ENCODE results near the gene RUSC1.
"Not testable (repeated sequence)": the region's sequence is repeated elsewhere in the genome, so short reads cannot be mapped to it uniquely, and the experiment has no call there.

The RUSC1 gene, protein sequence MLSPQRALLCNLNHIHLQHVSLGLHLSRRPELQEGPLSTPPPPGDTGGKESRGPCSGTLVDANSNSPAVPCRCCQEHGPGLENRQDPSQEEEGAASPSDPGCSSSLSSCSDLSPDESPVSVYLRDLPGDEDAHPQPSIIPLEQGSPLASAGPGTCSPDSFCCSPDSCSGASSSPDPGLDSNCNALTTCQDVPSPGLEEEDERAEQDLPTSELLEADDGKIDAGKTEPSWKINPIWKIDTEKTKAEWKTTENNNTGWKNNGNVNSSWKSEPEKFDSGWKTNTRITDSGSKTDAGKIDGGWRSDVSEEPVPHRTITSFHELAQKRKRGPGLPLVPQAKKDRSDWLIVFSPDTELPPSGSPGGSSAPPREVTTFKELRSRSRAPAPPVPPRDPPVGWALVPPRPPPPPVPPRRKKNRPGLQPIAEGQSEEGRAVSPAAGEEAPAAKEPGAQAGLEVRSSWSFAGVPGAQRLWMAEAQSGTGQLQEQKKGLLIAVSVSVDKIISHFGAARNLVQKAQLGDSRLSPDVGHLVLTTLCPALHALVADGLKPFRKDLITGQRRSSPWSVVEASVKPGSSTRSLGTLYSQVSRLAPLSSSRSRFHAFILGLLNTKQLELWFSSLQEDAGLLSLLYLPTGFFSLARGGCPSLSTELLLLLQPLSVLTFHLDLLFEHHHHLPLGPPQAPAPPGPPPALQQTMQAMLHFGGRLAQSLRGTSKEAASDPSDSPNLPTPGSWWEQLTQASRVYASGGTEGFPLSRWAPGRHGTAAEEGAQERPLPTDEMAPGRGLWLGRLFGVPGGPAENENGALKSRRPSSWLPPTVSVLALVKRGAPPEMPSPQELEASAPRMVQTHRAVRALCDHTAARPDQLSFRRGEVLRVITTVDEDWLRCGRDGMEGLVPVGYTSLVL

DNA sequence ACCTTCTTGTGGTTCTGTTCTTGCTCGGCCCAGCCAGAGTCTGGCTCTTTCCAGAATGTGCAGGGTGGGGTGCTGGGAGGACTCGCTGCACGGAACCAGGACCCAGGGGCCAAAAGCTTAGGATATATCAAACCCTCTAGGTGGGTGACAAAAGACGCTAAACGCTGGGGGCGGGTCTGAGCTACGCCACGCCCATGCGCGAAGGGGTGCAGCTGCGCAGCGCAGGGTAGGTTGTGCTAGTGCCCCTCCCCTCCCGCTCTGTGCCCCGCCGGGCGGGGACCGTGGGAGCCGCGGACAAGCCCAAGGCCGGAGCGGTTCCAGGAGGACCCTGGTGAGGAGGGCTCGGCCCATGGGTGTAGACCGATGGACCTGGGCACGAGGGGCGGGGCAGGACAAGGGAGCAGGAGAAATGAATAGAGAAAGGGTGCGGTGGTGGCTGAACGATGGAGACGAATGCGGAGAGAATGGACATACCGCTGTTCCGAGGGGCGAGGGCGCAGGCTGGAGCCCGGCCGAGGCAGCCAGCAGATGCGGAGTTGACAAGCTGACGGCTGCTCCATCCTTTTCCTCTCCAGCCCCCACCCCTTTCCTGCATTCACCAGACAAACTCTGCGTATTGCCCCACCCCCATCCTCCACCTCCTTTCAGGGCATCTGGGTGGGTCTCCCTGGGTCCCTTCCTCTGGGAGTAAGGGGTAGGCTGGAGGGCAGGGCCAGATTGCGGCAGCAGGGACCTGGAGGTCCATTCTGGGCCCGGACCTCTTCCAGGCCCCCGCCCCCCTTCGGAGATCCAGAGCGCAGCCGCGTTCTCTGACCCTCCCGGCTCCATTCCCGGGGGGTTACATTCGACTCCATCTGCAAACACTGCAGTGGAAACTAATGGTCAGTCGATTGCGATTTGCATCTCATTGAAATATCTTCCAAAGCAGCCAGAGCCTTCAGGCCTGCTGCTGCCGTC lies at the start of gene RUSC1:
RUSC1 (plus strand) TSS at position 234 of the 957 bp plus-strand sequence. CDS start 880 bp downstream, outside the sequence.
- DNase-seq, result no peak
- in situ Hi-C loops (cut with HindIII; ENCODE audit: low pct_ligation_motif_present, low pct_unique_long_range_greater_than_20kb, low sequenced_read_pairs), result loop anchor here (5.0 kb wide), 1 partner anchor 49 kb away; the partner anchor contains the start of gene CLK2

DNA sequence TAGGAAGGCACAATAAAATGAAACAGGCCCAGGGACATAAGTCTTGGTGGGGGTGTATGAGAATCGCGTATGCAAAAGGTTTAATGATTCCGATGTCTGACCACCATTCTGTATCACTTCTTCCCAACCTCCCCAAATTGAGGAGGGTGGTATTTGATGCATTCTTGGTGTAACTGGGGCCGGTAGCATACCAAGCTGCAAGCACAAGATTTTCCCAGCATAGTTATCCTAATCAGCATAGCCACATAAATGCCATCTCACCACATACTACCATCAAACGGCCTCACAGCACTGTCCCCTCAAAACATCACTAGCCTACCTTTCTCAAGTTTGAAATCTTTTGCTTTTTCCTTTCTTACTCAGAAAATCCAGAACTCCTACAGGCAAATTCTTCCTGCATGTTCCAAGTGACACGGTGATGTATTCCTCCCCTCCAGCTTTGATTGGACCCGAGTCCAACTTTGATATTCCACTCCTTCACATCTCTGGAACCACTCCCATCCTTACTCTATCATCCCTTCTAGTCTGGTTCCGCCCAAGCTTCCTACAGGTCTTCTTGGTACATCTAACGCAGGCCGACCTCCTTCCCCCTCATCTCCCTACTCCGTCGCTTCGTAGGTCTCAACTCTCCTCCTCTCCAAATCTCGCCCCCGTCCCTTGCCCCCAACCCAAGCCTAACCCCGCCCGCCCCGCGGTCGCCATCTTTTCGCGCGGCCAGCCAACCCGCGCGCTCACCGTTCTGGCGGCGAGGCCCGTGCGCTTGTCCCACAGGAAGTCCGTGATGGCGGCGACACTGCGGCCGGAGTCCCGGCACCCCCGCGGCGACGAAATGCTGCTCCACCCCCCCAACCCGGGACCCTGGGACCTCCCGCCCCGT lies 48.0 kb upstream of the RUSC1 start:
- peak; percentile 70 for DNase-seq
- in situ Hi-C loops (cut with HindIII; ENCODE audit: low pct_ligation_motif_present, low pct_unique_long_range_greater_than_20kb, low sequenced_read_pairs), result loop anchor here (5.0 kb wide), 1 partner anchor 50 kb away; the partner anchor contains the start of gene RUSC1

DNA sequence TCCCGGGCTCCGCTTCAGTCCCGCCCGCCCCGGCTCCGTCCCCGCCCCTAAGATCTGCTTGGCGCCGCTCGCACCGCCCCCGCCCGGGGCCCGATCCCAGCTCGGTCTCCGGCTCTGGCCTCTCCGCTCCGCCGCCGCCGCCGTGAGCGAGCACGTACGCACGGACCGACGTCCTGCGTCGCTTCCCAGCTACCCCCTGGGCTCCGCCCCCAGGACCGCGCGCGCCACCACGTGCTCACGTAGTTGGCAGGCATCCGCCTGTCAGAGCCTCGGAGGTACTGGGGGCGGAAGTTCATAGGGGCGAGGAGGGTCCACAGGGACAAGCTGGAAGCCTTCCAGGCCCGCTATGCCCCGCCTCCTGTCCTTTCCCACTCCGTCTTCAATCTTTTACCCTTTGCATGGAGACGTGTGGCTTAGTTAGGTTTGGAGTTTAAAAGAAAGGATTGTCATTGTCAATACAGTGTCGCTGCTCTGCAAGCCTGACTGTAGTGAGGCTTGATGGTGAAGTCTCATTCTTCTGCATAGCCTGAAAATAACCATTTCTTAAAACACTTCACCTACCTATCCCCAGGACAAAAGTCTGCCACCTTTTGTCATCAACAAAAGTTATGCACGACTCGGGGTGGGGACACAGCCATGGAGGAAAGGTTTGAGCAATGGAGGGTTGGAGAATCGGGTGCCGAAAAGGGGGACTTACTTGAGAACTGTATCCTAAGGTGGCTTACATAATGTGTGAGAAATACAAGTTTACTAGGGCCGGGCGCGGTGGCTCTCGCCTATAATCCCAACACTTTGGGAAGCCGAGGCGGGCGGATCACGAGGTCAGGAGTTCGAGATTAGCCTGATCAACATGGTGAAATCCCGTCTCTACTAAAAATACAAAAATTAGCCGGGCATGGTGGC lies 47.1 kb upstream of the RUSC1 start, which contains the start of gene CLK2:
CLK2 (minus strand) TSS at position 162 of the 903 bp plus-strand sequence. CDS start 2,527 bp downstream, outside the sequence.
- DNase-seq, result peak; percentile 94
- in situ Hi-C loops (cut with HindIII; ENCODE audit: low pct_ligation_motif_present, low pct_unique_long_range_greater_than_20kb, low sequenced_read_pairs), result loop anchor here (5.0 kb wide), 1 partner anchor 49 kb away; the partner anchor contains the start of gene RUSC1

DNA sequence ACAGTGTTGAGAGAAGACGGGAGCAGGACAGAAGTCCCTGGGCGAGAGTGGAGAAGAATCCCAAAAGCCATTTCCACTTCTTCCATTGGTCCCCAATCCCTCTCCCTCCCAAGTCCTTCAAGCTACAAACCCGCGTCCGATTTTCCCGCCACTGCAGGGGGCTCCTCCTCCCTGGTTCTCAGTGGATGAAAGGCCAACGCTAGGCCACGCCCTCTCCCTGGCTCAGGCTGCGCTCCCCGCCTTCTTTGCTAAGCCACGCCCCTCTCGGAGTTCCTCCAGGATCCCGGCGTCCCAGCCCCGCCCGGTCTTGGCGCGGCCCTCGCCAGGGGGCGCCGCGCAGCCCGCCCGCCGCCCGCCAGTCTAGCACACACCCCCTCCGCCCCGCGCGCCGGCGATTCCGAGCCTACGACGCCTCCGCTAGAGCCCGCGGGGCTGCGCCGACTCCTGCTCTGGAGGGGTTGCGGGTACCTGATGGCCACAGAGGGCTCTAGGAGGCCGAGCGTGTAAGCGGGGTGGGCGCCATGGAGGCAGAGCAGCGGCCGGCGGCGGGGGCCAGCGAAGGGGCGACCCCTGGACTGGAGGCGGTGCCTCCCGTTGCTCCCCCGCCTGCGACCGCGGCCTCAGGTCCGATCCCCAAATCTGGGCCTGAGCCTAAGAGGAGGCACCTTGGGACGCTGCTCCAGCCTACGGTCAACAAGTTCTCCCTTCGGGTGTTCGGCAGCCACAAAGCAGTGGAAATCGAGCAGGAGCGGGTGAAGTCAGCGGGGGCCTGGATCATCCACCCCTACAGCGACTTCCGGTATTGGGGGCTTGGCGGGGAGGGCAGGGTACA lies 43.4 kb upstream of the RUSC1 start, which contains the start of gene HCN3:
HCN3 (plus strand) TSS at position 394 of the 832 bp plus-strand sequence; CDS start at position 522, 128 bp downstream.
- in situ Hi-C loops (cut with HindIII; ENCODE audit: low pct_ligation_motif_present, low pct_unique_long_range_greater_than_20kb, low sequenced_read_pairs), result no loop called here
- peak; percentile 98 for DNase-seq

DNA sequence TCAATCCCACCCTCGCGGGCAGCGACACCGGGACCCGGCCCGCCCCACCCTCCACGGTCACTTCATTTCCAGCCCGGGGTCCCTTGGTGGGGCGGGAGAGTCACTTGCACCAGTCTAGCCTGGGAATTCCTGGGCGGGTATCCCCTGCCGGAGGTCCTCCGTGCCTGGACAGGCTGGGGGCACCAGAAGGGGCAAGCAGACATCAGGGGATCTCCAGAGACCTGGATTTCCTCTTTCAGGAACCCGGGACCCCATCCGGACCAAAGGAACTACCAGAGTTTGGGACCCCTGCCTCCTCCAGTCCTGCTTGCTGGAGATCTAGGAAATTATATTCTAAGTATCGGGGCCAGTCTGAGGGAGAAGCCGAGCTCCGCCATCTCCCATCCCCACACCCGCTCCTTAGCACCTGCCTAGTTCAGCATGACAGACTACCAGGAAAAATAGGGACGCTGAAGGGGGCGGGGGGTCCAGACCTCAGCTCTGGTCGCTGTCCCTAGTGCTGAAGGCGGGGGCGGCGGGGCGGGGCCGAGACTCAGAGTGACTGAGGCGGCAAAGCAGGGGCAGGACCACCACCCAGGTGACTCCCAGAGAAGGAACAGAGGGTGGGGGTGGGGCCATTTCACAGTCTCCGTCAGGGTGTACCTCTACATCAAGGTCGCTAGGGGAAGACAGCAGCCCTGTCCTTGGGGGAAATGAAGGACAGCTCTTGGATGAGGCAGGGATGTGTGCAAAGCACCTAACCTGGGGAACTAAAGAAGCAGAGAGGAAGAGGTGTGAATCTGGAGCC lies 42.6 kb upstream of the RUSC1 start:
- in situ Hi-C loops (cut with HindIII; ENCODE audit: low pct_ligation_motif_present, low pct_unique_long_range_greater_than_20kb, low sequenced_read_pairs), result no loop called here

DNA sequence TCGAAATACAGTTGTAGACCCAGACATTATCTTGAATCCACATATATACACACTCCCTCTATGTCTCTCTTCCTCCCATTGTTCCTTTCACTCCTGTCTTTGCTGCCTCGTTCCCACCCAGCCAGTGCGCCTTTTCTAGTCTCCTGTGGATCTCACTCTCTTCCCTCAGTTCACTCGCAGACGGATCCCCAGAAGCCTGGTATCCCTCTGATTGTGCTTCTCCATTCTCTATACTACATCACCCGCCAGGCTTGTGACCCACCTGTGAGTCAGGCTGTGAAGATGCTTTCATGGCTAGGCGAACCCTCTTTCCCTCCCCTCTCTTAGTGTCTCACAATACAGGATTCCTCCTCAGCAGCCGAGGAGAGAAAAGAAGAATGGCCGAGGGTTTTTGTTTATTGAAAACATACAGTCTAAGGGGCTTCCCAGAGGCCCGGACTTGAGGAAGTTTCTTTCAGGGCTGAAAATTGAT lies 42.0 kb upstream of the RUSC1 start:
- in situ Hi-C loops (cut with HindIII; ENCODE audit: low pct_ligation_motif_present, low pct_unique_long_range_greater_than_20kb, low sequenced_read_pairs), result no loop called here
- peak; percentile 8 for DNase-seq

More for the DNA sequence above, 42.6 kb upstream of the RUSC1 start:
- peak; percentile 62 for DNase-seq

DNA sequence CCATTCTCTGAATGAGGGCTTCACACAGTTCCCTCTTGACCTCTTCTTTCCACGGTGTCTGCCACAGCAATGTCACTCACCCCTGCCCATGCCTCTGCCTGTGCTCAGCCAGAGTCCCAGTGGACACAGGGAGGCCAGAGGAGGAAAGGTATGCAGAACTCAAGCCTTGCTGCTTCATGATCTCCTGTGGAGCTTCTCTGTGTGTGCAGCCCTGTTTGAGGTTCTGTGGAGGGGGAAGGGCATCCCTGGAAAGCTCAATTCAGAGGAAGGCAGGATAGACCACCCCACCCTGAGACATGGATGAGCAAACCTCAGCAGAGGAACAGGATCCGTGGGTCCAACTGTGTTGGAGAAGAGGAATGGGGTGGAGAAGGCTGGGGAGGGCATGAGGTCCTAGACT lies 41.4 kb upstream of the RUSC1 start:
- no peak for DNase-seq
- in situ Hi-C loops (cut with HindIII; ENCODE audit: low pct_ligation_motif_present, low pct_unique_long_range_greater_than_20kb, low sequenced_read_pairs), result no loop called here

DNA sequence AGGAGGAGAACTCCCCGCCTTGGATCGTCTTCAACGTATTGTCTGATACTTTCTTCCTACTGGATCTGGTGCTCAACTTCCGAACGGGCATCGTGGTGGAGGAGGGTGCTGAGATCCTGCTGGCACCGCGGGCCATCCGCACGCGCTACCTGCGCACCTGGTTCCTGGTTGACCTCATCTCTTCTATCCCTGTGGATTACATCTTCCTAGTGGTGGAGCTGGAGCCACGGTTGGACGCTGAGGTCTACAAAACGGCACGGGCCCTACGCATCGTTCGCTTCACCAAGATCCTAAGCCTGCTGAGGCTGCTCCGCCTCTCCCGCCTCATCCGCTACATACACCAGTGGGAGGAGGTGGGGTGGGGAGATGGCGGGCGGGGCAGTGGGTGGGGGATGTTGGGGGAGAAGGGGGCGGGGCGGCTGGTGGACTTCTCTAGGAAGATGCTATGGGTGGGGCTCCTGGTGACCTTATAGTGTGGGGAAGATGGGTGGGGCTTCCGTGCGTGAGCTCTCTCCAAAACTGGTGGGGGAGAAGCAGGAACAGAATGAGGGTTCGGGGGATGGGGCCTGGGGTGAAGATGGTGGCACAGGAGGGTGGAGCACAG lies 38.1 kb upstream of the RUSC1 start:
- no peak for DNase-seq
- in situ Hi-C loops (cut with HindIII; ENCODE audit: low pct_ligation_motif_present, low pct_unique_long_range_greater_than_20kb, low sequenced_read_pairs), result no loop called here

DNA sequence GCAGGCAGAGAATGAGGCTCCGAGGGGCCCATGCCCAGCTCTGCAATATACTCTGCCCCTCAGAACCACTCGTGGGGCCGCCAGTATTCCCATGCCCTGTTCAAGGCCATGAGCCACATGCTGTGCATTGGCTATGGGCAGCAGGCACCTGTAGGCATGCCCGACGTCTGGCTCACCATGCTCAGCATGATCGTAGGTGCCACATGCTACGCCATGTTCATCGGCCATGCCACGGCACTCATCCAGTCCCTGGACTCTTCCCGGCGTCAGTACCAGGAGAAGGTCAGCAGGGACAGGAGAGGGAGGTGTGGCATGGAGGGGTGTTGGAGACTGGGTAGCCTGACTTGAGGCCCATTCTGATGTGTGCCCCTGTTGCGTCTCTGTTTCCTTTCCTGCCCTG lies 36.2 kb upstream of the RUSC1 start:
- in situ Hi-C loops (cut with HindIII; ENCODE audit: low pct_ligation_motif_present, low pct_unique_long_range_greater_than_20kb, low sequenced_read_pairs), result no loop called here
- DNase-seq, result no peak

DNA sequence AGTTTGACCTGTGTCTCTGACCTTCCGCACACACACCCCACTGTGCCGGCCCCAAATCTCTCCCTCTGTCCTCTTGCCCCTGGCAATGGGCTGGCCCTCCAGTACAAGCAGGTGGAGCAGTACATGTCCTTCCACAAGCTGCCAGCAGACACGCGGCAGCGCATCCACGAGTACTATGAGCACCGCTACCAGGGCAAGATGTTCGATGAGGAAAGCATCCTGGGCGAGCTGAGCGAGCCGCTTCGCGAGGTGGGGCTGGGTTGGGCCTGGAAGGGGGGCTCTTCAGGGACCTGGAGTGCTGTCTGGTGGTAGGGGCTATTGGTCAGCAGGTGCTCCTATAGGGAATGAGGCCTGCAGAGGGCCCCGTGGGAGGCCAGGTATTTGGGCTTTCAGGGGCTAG lies 35.6 kb upstream of the RUSC1 start:
- in situ Hi-C loops (cut with HindIII; ENCODE audit: low pct_ligation_motif_present, low pct_unique_long_range_greater_than_20kb, low sequenced_read_pairs), result no loop called here
- DNase-seq, result no peak

DNA sequence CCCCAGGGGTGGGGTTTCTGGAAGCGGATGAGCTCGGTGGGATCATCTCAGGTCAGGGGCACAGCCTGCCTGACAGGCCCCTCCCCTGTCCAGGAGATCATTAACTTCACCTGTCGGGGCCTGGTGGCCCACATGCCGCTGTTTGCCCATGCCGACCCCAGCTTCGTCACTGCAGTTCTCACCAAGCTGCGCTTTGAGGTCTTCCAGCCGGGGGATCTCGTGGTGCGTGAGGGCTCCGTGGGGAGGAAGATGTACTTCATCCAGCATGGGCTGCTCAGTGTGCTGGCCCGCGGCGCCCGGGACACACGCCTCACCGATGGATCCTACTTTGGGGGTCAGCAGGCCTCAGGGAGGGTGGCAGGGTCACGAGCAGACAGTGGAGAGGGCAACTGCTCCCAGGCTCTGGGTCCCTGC lies 35.1 kb upstream of the RUSC1 start:
- no peak for DNase-seq
- in situ Hi-C loops (cut with HindIII; ENCODE audit: low pct_ligation_motif_present, low pct_unique_long_range_greater_than_20kb, low sequenced_read_pairs), result no loop called here

DNA sequence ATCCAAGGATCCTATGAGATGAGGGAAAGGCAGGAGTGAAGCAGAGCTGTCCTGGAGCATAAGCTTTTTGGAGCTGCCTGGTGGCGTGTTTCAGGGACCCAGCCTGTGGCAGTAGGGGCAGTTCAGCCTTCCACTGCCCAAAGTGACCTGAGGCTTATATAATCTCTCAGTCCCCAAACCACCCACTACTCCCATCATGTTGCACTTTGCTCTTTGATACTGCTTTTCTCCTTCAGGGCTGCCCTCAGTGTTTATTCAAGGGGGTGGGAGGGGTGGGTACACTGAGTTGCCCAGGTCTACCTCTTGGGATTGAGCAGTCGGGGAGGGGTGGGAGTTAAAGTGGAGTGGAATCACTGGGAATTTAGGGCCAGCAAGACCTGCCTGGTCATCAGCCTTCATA lies 34.1 kb upstream of the RUSC1 start:
- DNase-seq, result no peak
- in situ Hi-C loops (cut with HindIII; ENCODE audit: low pct_ligation_motif_present, low pct_unique_long_range_greater_than_20kb, low sequenced_read_pairs), result no loop called here

DNA sequence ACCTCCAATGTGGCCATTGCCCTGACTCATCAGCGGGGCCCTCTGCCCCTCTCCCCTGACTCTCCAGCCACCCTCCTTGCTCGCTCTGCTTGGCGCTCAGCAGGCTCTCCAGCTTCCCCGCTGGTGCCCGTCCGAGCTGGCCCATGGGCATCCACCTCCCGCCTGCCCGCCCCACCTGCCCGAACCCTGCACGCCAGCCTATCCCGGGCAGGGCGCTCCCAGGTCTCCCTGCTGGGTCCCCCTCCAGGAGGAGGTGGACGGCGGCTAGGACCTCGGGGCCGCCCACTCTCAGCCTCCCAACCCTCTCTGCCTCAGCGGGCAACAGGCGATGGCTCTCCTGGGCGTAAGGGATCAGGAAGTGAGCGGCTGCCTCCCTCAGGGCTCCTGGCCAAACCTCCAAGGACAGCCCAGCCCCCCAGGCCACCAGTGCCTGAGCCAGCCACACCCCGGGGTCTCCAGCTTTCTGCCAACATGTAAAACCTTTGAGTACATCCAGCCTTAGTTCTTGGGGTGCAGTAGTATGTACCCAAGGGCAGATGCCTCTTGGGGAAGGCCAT lies 32.6 kb upstream of the RUSC1 start:
- in situ Hi-C loops (cut with HindIII; ENCODE audit: low pct_ligation_motif_present, low pct_unique_long_range_greater_than_20kb, low sequenced_read_pairs), result no loop called here
- no peak for DNase-seq

DNA sequence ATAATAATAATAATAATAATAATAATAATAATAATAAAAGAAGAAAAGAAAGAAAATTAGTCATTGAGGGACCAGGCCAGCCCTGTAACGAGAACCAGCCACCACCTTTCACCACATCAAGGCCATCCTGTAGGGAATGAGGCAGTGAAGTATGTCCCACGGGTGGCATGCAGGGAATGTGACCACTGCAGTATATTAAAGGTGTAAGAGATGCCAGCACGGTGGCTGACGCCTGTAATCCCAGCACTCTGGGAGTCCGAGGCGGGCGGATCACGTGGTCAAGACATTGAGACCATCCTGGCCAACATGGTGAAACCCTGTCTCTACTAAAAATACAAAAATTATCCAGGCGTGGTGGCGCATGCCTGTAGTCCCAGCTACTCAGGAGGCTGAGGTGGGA lies 29.7 kb upstream of the RUSC1 start:
- DNase-seq; in situ Hi-C loops (cut with HindIII; ENCODE audit: low pct_ligation_motif_present, low pct_unique_long_range_greater_than_20kb, low sequenced_read_pairs): not testable (repeated sequence)

Data from ACHN (cell line).